ENCODE measurements around the gene LRP6. TPM values are rescaled to one million over a fixed set of nuclear protein-coding genes. Genes with fewer than 3 reads are reported as not detected.

LRP6 gene
- total RNA-seq, 1 donor from 2014 or later: 55.8 TPM

GRCh38 chr12:12171991-12172511 is 94.8 kb downstream of the LRP6 start:
- H3K4me3 ChIP-seq: no peak overlapping the region
- DNase-seq (no peak), ATAC-seq (no peak)
- intact Hi-C loops (cut with DNase I): no loop called here
- no peaks in the 10 kb centered on the region for H3K36me3 ChIP-seq
- H3K4me1 ChIP-seq: no peaks in the 10 kb centered on the region
- no peak overlapping the region for H3K27ac ChIP-seq
- TF ChIP-seq CTCF (IDR thresholded peaks at IDR 0.05): no peak
- H3K27me3 ChIP-seq: no peaks in the 10 kb centered on the region
- H3K9me3 ChIP-seq: no peaks in the 10 kb centered on the region

DNA sequence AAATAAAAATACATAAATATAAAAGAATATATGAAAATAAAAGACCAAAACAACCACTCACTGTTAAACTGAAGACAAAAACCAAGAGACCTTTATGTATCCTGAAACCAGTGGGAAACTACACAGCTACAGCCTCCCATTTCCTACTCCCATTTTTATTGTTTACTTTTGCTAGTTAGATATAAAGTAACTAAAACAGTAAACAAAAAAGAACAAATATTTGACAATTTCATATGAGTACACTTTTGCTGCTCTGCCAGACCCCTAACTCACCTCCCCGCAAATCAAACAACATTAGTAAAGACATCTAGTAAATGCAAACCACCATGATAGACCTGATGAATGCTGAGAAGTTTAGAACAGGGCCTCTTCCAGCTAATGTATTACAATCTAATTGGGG is 99.0 kb downstream of the LRP6 start:
- Histone ChIP-seq H3K9me3 (no peaks in the 10 kb centered on the region), H3K36me3 (no peaks in the 10 kb centered on the region), H3K27ac (no peak overlapping the region), H3K4me3 (no peak overlapping the region), H3K4me1 (no peaks in the 10 kb centered on the region), H3K27me3 (no peaks in the 10 kb centered on the region)
- DNase-seq (no peak), ATAC-seq (no peak)
- intact Hi-C loops (cut with DNase I): no loop called here
- no peak for TF ChIP-seq CTCF (IDR thresholded peaks at IDR 0.05)

DNA sequence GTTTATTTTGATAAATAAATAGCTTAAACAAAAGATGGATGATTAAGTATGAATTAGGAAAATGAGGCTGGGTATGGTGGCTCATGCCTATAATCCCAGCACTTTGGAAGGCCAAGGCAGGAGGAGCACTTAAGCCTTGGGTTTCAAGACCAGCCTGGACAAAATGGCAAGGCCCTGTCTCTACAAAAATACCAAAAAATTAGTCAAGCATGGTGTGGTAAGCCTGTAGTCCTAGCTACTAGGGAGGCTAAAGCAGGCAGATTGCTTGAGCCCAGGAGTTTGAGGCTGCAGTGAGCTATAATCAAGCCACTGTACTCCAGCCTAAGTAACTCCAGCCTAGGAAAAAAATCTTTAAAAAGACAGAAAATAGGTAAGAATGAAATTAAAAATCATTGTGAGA is 100.1 kb downstream of the LRP6 start:
- Histone ChIP-seq H3K4me3 (no peak overlapping the region), H3K36me3 (peaks cover 5% of the 10 kb centered on the region), H3K4me1 (no peaks in the 10 kb centered on the region), H3K27ac (no peak overlapping the region), H3K27me3 (no peaks in the 10 kb centered on the region), H3K9me3 (no peaks in the 10 kb centered on the region)
- no peak for TF ChIP-seq CTCF (IDR thresholded peaks at IDR 0.05)
- ATAC-seq (no peak), DNase-seq (no peak)
- intact Hi-C loops (cut with DNase I): no loop called here

DNA sequence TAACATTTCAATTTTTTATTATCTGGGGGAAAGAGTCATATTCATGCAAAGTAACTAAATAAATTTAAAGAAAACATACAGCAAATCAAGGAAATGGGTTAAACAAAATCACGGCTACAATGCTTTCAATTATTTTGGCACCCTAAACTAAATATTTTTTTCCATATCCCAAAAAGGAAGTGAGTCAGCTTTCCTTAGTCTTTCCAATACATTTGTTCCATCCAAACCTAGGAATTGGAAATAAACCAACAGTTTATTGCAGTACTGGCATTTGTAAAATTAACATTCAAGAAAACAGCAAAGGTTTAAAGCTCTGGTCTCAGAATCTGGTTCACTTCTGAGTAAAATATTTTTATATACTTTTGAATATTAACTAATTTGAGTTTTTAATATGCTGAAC is 106.9 kb downstream of the LRP6 start:
- Histone ChIP-seq H3K27ac (no peak overlapping the region), H3K4me3 (no peak overlapping the region), H3K36me3 (peaks cover 26% of the 10 kb centered on the region), H3K9me3 (no peaks in the 10 kb centered on the region), H3K4me1 (no peaks in the 10 kb centered on the region), H3K27me3 (no peaks in the 10 kb centered on the region)
- intact Hi-C loops (cut with DNase I): no loop called here
- no peak for ATAC-seq
- no peak for DNase-seq
- no peak for TF ChIP-seq CTCF (IDR thresholded peaks at IDR 0.05)

DNA sequence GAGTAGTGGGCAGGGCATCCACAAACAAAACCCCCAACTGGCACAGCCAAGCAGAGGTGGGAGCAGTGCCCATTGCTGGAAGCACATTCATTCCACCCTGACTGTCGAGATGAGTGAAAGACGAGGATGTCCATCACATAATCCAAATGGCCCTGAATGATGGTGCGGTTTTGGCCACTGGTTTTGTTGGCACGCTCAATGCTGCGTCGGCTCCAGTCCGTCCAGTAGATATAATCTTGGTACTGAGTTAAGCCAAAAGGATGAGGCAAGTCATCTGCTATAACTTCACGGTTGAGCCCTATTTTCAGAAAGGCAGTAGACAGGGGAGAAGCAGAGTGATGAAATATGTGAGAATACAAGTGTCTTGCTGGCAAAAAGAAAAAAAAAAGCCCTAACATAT is 108.0 kb downstream of the LRP6 start:
- H3K9me3 ChIP-seq: no peaks in the 10 kb centered on the region
- no peaks in the 10 kb centered on the region for H3K27me3 ChIP-seq
- intact Hi-C loops (cut with DNase I): no loop called here
- no peak for TF ChIP-seq CTCF (IDR thresholded peaks at IDR 0.05)
- H3K4me1 ChIP-seq: no peaks in the 10 kb centered on the region
- ATAC-seq (peak; percentile 39), DNase-seq (no peak)
- no peak overlapping the region for H3K27ac ChIP-seq
- H3K4me3 ChIP-seq: no peak overlapping the region
- peaks cover 26% of the 10 kb centered on the region for H3K36me3 ChIP-seq

- intact Hi-C loops (cut with DNase I): no loop called here
- H3K4me3 ChIP-seq: no peak overlapping the region
- no peak overlapping the region for H3K27ac ChIP-seq
- no peaks in the 10 kb centered on the region for H3K4me1 ChIP-seq
- H3K27me3 ChIP-seq: no peaks in the 10 kb centered on the region
- TF ChIP-seq CTCF (IDR thresholded peaks at IDR 0.05): no peak
- DNase-seq (no peak), ATAC-seq (no peak)
- H3K9me3 ChIP-seq: no peaks in the 10 kb centered on the region
- peaks cover 26% of the 10 kb centered on the region for H3K36me3 ChIP-seq
Measured at GRCh38 chr12:12157424-12157823, 109.4 kb downstream of the LRP6 start.
